Epithelial cell of esophagus (primary cell): ENCODE data around the gene KSR2.

Source experiments
- DNase-seq: peaks from one replicate; pipeline ENCODE4 v3.0.0; 2010; ENCODE audit warnings: low read depth
- H3K4me3 ChIP-seq: 2 replicates; pipeline ENCODE4 v1.5.1; 2011; ENCODE audit warnings: mild to moderate bottlenecking, low read length, control low read depth
- CTCF ChIP-seq: IDR thresholded peaks from 2 replicates; pipeline ENCODE4 v1.5.1; 2011; ENCODE audit warnings: low read depth, mild to moderate bottlenecking, low read length, control low read depth, inconsistent platforms; ENCODE audit not compliant: insufficient read depth; ENCODE audit errors: missing control alignments

Gene KSR2

GRCh38 chr12:117702741-117703140, 266.0 kb downstream of the KSR2 start:
- DNase-seq = no peak

DNA sequence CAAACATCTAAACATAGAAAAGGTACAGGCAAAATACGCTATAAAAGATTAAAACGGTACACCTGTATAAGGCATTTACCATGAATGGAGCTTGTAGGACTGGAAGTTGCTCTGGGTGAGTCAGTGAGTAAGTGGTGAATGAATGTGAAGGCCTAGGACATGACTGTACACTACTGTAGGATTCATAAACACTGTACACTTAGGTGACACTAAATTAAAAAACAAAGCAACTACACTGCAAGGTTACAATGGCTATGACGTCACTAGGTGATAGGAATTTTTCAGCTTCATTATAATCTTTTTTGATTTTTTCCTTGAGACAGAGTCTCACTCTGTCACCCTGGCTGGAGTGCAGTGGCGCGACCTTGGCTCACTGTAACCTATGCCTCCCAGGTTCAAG, 269.2 kb downstream of the KSR2 start:
- no peak for TF ChIP-seq CTCF
- DNase-seq = no peak
- H3K4me3 ChIP-seq = no peak overlapping the region

More at GRCh38 chr12:117702741-117703140, 266.0 kb downstream of the KSR2 start:
- TF ChIP-seq CTCF = no peak
- no peak overlapping the region for H3K4me3 ChIP-seq

DNA sequence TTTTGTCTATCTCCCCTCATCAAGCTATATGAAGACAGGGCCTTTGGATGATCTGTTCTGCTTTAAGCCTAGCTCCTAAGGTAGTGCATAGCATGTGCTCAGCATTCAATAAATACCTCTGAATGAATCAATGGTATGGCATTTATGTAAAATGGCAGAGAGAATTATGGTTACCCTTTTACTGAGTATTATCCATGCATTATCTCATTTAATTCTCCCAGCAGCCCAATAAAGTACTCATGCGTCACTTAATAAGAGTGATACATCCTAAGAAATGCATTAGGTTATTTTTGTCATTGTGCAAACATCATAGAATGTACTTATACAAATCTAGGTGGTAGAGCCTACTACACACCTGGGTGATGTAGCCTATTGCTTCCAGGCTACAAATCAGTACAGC, 269.7 kb downstream of the KSR2 start:
- TF ChIP-seq CTCF = no peak
- DNase-seq = no peak
- H3K4me3 ChIP-seq = no peak overlapping the region

GRCh38 chr12:117695956-117696355, 272.8 kb downstream of the KSR2 start:
- H3K4me3 ChIP-seq = no peak overlapping the region
- no peak for TF ChIP-seq CTCF
- no peak for DNase-seq

GRCh38 chr12:117692512-117692911, 276.3 kb downstream of the KSR2 start:
- H3K4me3 ChIP-seq = no peak overlapping the region
- no peak for DNase-seq

GRCh38 chr12:117689857-117690256, 278.9 kb downstream of the KSR2 start:
- DNase-seq = no peak
- no peak for TF ChIP-seq CTCF
- no peak overlapping the region for H3K4me3 ChIP-seq

More at GRCh38 chr12:117692512-117692911, 276.3 kb downstream of the KSR2 start:
- TF ChIP-seq CTCF = no peak

- no peak overlapping the region for H3K4me3 ChIP-seq
- TF ChIP-seq CTCF = no peak
- no peak for DNase-seq
Observed at GRCh38 chr12:117688446-117688845, 280.3 kb downstream of the KSR2 start.
